ENCODE results near the gene LTO1.
A peak's percentile ranks its signal among the peaks of the same experiment; 100 is the strongest.

The LTO1 gene, protein sequence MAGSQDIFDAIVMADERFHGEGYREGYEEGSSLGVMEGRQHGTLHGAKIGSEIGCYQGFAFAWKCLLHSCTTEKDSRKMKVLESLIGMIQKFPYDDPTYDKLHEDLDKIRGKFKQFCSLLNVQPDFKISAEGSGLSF
- total RNA-seq, result 12.4 to 27.8 (median 25.0) reads per million in 4 donors

- peak; percentile 89 to 94 (median 92) for DNase-seq
These were observed at the start of gene LTO1 for GRCh38 chr11:69674886-69675714. LTO1 (minus strand) TSS chr11:69675353; CDS start chr11:69675239, 114 bp downstream.

DNA sequence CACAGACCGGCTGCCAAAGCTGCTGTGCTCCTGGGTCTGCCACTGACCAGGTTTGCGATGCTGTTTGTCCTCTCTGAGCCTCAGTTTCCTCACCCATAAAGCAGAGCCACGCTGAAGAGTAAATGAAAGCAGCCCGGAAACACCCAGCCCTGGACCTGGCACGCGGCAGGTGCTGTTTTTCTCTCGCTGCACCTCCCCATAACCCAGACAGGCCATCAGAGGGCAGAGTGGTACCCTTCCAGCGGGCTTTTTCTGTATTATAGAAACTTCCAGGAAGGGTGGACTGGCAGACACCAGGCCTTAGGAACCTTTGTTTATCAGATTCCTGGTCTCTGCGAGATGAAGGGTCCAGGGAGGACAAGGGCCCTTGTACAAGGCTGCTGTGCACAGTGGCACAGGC is 46.6 kb upstream of the LTO1 start:
- DNase-seq, result no peak

DNA sequence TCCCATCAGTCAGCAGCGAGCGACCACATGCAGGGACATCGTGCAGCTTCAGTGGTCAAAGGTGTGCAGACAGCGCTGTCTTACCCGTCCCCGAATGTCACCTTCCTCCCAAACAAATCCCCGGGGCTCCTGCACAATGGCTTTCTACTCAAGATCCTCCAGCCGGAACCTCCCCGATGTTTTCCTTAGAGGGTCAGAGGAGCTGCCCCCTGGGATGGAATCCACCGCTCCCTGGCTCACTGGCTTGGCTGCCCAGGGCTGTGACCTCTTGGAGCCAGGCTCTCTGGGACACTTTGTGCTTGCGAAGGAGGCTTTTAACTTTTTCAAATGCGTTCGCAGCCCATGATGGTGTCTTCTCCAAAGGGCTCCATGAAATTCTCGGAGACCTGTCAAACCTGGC is 46.0 kb upstream of the LTO1 start:
- DNase-seq, result no peak

DNA sequence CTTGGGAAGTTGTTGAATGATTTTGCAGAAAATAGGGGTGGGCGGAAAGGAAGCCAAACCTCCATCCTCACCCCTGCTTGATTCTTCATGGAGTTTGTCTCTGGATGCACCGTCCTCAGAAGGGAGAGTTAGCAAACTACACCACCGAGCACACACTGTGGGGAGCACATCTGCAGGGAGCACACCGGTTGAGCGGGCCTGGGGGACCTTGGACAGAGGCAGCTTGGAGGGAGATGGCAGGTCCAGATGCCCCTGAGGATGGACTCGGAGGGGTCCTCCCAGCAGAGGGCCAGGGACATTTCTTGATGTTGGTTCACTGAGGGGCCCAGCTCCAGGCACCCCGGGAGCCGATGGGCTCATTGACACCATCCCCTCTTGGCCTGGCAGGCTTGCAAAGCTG is 43.8 kb upstream of the LTO1 start:
- DNase-seq, result no peak

- DNase-seq, result no peak
These were observed 43.0 kb upstream of the LTO1 start for GRCh38 chr11:69718147-69718546.

DNA sequence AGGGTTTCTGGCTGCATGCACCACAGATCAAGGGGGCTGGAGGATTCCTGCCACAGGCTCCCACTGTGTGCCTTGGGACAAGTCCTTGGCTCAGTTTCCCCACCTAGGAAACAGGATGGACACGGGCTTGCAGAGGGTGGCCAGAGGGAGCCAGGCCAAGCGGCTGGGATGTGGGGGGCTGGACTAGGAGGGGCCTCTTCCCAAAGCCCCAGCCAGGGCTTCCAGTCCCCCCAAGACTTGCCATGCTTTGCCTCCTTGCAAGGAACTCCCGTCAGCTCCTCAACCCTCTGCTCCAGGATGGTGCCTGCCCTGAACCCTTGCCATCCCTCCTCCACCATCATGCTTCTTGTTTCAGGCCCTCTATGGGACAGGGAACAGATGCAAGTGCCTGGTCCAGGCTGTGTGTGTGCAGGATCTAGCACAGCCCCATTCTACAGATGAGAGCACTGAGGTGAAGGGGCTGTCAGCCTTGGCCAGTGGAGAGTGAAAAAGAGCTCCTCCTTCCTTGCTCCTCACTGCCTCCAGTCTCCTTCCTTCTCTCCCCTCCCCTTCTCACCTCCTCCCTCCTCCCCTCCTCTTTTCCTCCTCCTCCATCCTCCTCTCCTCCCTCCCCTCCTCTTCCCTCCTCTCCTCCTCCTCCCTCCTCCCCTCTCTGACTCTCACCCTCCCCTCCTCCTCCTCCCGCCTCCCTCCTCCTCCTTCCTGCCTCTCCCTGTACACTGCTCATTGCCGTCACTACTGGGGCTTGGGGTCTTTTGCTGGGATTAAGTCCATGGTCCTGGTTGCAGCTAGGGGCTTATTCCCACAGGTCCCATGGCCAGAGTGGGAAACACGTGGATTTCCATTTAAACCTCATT is 42.0 kb upstream of the LTO1 start:
- no peak for DNase-seq

GRCh38 chr11:69716099-69716498 is 40.9 kb upstream of the LTO1 start:
- DNase-seq, result no peak

DNA sequence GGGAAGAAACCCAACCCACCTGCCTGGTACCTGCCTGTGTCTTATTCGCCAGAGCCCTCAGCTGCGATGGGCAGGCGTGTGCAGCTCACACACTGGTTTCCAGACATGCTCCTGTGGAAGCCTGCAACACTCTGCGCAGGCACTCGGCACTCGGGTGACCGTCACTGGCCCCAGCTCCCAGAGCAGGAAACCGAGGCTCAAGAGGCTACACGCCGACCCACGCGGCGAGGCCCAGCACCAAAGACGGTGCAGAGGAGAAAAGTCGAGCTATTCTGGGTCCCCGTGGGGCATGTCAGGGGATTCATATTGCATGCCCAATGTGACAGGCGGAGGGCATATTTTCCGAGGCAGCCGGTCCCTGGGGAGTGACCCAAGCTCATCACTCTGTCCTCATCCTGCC is 40.3 kb upstream of the LTO1 start:
- no peak for DNase-seq

GRCh38 chr11:69711822-69712801 is 37.0 kb upstream of the LTO1 start:
- peak in 2 of 5 donors; percentile 2 to 38 for DNase-seq

DNA sequence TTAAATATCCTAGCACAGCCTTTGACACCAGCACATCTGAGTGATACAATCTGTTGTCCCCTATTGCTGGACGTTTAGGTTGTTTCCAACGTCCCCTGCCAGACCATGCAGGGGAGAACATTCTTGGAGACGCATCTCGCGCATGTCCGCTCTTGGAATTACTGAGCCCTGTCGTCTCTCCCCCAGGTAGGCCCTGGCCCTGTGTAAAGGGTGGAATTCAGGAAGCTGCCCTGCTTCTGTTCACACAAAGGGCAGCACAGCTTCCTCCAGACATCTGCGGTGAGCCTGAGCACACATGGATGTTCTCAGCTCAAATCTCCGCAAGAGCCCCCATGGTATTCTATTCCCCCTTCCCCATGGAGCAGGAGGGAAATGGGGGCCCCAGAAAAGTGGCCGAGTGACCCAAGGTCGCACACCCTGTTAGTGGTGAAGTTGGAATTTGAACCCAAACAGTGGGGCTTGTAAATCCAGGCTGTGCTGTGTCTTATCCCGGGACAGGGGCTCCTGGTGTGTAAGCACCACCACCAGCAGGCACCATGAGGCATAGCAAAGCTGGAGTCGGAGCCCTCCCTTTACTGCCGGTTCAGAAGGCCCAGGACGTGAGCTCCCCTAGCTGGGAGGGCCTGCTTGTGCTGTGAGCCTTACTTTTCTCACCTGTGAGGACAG is 33.7 kb upstream of the LTO1 start:
- DNase-seq, result no peak

DNA sequence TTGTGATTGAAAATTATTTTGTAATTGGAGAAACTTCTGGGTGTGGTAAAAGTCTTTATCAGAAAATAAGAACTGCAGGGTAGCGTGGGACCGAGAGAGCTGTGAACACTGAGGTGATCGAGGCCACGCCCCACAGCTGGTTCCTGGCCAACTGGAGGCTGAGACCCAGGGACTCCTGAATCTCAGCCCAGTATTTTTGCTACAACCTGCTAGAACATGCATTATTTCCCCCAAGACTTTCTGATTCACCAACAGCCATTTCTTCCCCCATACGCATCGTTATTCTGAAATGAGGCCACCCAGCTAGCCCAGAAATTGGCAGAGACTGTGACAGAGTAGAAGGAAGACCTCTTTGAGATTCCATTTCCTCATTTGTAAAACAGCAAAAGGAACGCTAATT is 32.0 kb upstream of the LTO1 start:
- DNase-seq, result no peak

DNA sequence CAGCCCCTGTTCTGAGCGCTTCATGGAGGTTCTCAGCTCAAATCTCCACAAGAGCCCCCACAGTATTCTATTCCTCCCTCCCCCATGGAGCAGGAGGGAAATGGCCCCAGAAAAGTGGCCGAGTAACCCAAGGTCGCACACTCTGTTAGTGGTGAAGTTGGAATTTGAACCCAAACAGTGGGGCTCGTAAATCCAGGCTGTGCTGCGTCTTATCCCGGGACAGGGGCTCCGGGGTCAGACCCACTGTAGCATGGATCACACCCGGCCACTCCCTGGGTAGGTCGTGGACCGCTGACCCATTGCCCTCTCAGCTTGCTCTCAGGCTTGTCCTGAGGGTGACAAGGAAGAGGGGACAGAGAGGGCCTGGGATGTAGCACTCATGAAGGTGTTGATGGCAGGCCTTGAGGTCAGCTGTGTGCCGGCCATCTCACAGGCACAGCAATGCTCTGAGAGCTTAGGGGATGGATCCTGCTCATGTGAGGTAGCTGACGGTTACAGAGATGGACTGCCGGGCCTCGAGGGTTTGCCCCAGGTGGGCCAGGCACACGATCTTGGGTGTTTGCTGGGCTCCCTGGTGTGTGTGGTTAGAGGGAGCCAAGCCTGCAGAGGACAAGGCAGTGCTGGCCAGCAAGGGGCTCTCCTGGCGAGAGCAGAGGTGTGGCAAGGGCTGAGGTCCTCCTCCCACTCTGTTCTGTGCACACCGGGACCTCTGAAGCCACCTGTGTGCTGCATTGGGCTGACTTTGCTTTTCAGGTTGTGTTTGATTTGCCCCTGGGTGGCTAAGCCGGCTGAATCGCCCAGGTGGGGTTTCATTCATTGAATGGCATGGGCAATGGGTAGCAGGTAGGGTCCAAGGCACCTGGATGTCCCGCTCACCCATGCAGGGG is 31.0 kb upstream of the LTO1 start:
- DNase-seq, result no peak

DNA sequence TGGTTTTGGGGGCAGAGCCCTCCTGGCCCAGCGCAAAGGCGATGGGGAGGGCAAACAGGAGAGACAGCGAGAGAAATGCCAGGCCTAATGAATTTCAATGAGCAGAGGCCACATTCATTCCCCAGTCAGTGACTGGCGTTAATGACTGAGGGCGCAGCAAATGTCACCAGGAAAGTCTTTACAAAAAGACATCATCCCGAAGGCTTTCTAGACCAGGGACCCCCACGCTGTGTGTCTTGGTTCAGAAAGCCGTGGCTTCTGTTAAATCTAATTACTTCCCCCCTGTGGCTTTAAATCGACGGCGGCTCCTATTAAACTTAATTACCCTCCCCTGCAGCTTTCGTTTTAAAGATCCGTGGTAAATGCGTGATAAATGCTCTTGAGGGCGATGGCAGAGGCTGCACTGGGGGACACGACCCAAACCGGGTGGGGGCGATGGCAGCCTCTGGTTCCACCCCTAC is 30.2 kb upstream of the LTO1 start:
- no peak for DNase-seq

DNA sequence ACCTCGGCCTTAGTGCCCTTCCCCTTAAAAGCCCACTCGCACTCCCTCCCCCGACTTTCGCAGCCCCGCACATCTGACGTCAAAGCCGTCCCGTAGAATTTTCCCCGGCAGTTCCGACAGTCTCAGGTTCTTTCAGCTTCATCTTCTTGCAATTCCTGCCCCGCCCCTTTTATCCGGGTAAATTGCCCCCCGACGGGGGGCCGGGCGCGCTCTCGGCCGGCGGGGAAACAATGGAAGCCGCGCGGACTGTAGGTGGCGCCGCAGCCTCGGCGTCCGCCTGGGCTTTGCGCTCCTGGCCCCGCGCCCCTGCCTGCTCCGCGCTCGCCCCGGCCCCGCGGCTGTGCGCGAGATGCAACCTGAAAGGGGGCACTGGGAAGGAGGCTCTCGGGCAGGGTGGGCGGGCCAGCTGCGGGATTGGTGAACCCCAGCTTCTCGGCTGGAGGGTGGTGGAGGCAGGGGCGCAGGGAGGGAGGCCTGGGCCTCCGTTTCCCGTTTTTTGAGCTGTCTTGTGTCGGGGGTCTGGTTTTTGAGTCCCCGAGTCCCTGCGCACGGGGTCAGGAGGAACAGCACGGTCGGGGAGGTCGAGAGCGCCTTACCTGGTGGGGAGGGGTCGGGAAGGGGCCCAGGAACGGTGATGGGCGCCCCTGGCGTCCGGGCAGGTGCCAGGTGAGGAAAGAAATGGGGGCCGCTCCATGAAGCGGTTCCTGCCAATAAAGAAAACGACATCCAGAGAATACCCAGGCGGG is 29.5 kb upstream of the LTO1 start:
- DNase-seq, result no peak

DNA sequence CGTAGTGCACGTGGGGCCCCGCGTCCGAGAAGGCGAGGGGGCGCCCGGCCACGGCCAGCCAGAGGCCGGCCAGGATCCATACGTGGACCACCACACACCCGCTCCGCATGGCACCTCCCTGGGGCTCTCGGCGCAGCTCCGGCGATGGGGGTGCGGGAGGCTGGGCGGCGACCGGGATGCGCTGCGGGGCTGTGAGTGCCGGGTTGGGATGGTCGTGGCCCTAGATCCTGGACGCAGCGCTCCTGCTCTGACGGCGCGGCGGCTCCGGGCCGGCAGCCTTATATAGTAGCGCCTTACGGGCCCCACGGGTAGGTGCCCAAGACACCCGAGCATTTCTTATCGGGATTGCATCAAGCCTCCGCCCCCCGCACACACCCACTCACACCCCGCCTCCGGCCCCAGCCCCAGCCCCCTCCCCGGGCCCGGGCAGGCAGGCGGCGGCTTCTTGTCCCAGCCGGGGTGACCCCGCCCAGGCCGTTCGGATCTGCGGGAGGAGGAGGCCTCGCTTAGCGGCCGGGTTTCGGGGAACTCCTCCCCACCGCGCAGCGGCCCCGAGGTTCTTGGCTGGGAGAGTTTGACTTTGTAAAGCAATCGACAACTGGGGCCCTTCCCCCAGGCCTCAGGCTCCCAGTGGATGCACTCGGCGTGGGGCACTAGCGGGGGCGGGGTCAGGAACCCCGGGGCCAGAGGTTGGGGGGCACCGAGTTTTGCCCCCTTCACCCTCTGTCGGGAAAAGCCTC is 28.8 kb upstream of the LTO1 start, which contains the start of gene FGF19:
TSS of gene FGF19 (minus strand) at position 255 of the 740 bp plus-strand sequence. CDS start at position 109, 146 bp downstream.
- no peak for DNase-seq

DNA sequence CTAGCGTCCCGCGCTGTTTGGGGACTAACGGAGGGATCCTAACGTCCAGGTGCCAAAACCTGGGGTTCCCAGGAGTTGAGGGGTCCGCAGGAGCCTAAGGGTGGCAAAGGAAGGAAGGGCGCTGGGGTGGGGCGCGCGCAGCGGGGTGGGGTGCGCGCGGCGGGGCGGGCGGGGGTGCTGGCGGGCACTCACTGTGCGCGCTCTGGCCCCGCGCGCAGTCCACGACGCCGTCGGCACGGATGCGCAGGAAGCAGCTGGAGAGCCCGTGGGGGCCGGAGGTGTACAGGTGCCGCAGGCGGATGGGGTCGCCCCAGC is 28.3 kb upstream of the LTO1 start:
- DNase-seq, result no peak

- no peak for DNase-seq
These were observed 27.8 kb upstream of the LTO1 start for GRCh38 chr11:69702769-69703452.

DNA sequence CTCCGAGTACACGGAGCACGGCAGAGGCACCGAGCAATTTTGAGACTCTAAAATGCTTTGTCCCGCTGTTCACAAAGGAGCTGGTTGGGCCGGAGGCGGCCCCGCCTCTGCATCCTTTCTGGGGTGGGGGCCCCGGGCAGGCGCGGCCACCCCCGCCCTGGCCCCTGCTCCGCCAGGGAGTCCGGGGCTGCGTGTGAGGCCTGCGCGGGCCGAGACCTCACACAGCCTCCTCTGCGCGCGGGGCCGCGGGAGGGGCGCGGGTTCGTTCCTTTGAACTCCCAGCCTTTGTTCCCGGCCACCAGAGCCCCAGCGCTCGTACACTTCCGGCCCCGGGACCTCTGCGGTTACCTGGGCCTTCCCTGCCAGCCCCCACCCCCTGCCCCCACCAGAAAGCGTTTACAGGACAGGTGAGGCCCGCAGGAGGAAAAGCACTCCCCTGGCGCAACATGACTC is 27.1 kb upstream of the LTO1 start:
- no peak for DNase-seq
